GM12878 (cell line): ENCODE measurements around the gene CLIP2. TPM values are rescaled to one million over a fixed set of nuclear protein-coding genes. Genes with fewer than 3 reads are reported as not detected.
A peak's percentile ranks its signal among the peaks of the same experiment; 100 is the strongest.

ENCODE experiments used
- ATAC-seq: fragments of 200-7000 bp; cut with Tn5 transposase; 3 replicates; pipeline ENCODE4 v1.9.1; 2020; ENCODE audit warnings: mild to moderate bottlenecking, moderate library complexity
- BruUV-seq: library from RNA; stranded (reverse); fragments of 400-500 nt; replicated peaks from 2 replicates; lab custom pipeline; 2021; lab: Mats Ljungman, UMichigan
- CTCF ChIA-PET: fragments of 300-600 bp; sonication (Branson Sonifier 250); formaldehyde crosslinking; extraction: SDS; loops from one replicate; lab custom pipeline; 2021; ENCODE audit warnings: inconsistent platforms; lab: Yijun Ruan, JAX
- POLR2A ChIA-PET: fragments of 350-600 bp; formaldehyde crosslinking; extraction: SDS; loops from one replicate; lab custom pipeline; 2021; ENCODE audit warnings: inconsistent platforms; lab: Charles Lee
- RAD21 ChIA-PET: fragments of 300-600 bp; sonication (Branson Sonifier 250); formaldehyde crosslinking; loops from one replicate; lab custom pipeline; 2023; ENCODE audit warnings: antibody characterized with exemption; ENCODE audit not compliant: unreplicated experiment; lab: Charles Lee
- SMC1A ChIA-PET: fragments of 300-600 bp; sonication (Branson Sonifier 250); formaldehyde crosslinking; loops from one replicate; lab custom pipeline; 2023; ENCODE audit not compliant: unreplicated experiment, uncharacterized antibody; lab: Charles Lee
- DNase-seq: peaks from one replicate; pipeline ENCODE4 v3.0.0-alpha.2; 2011; ENCODE audit warnings: low read depth, low spot score
- FAIRE-seq: peaks from 3 replicates; lab custom pipeline; 2011; peaks lifted over from hg19 to GRCh38; lab: Jason Lieb, UNC
- H2AFZ ChIP-seq: 2 replicates; pipeline ENCODE4 v1.6.0; 2011; ENCODE audit warnings: low read depth, low read length, control low read depth; ENCODE audit not compliant: control insufficient read depth
- H3K27ac ChIP-seq: 2 replicates; pipeline ENCODE4 v1.5.1; 2011; ENCODE audit warnings: control low read depth; ENCODE audit not compliant: control insufficient read depth, insufficient read depth
- H3K27me3 ChIP-seq, 2 experiments: replicated peaks in 1 of 2; 2 replicates each; pipeline versions ENCODE4 v1.6.0 to v1.6.1; 2011; ENCODE audit warnings: low read length in 1 of 2; ENCODE audit not compliant: control insufficient read depth in 2 of 2, insufficient read depth in 2 of 2
- H3K36me3 ChIP-seq, 2 experiments: 2 replicates each; pipeline ENCODE4 v1.5.1; 2011; ENCODE audit warnings: low read length in 1 of 2; ENCODE audit not compliant: control insufficient read depth in 2 of 2, insufficient read depth in 2 of 2
- H3K4me1 ChIP-seq: 2 replicates; pipeline ENCODE4 v1.6.1; 2011; ENCODE audit warnings: mild to moderate bottlenecking, low read length, moderate library complexity, mixed read lengths; ENCODE audit not compliant: control insufficient read depth, insufficient read depth
- H3K4me2 ChIP-seq: 2 replicates; pipeline ENCODE4 v1.6.0; 2011; ENCODE audit warnings: control low read depth; ENCODE audit not compliant: control insufficient read depth, insufficient read depth
- H3K4me3 ChIP-seq: fragments of 200-600 bp; sonication (generic); 2 replicates; pipeline ENCODE4 v1.5.1; 2016
- H3K79me2 ChIP-seq: 2 replicates; pipeline ENCODE4 v1.6.0; 2011; ENCODE audit warnings: low read length; ENCODE audit not compliant: control insufficient read depth, insufficient read depth
- H3K9ac ChIP-seq: 2 replicates; pipeline ENCODE4 v1.8.0; 2011; ENCODE audit warnings: low read length, control low read depth, mixed read lengths; ENCODE audit not compliant: control insufficient read depth, insufficient read depth
- H3K9me3 ChIP-seq: replicated peaks from 3 replicates; pipeline ENCODE4 v1.5.1; 2011; ENCODE audit warnings: mild to moderate bottlenecking, low read length; ENCODE audit not compliant: control insufficient read depth, insufficient read depth
- H4K20me1 ChIP-seq: 2 replicates; pipeline ENCODE4 v1.6.0; 2011; ENCODE audit not compliant: control insufficient read depth, insufficient read depth
- HDGF ChIP-seq: fragments of 450-650 bp; IDR thresholded peaks from 2 replicates; pipeline ENCODE4 v1.6.1; 2016; ENCODE audit warnings: antibody characterized with exemption
- JUNB ChIP-seq: IDR thresholded peaks from 2 replicates; pipeline ENCODE4 v1.6.1; 2016; ENCODE audit warnings: antibody characterized with exemption, mild to moderate bottlenecking
- NFYB ChIP-seq: IDR thresholded peaks from 2 replicates; pipeline ENCODE4 v1.6.1; 2011; ENCODE audit warnings: low read depth, mild to moderate bottlenecking, low read length, improper control_type of control experiment, moderate library complexity; ENCODE audit not compliant: insufficient read depth
- SREBF2 ChIP-seq: IDR thresholded peaks from 2 replicates; pipeline ENCODE4 v1.6.1; 2012; ENCODE audit warnings: mild to moderate bottlenecking, low read length
- WGBS: methylation state at CpG from one replicate; pipeline ENCODE4 v1.1.6; 2016; ENCODE audit warnings: low lambda C conversion rate; ENCODE audit not compliant: insufficient replicate concordance, insufficient coverage; ENCODE audit errors: missing lambda C conversion rate; 5-methylcytosine and 5-hydroxymethylcytosine counted together
- in situ Hi-C: fragments of 300-500 bp; cut with MboI; formaldehyde crosslinking; loops from 9 replicates; pipeline ENCODE4 v1.14.3; 2018; ENCODE audit warnings: mixed read lengths
- intact Hi-C: fragments of 100-400 bp; cut with micrococcal nuclease; formaldehyde crosslinking; loops from one replicate; pipeline ENCODE4 v1.14.2; 2022; ENCODE audit not compliant: unreplicated experiment
- polyA plus RNA-seq, 11 experiments: library from polyadenylated mRNA; depleted of rRNA in 4 of 11; unstranded in 6 of 11; stranded (reverse) in 5 of 11; fragments of >200 nt; fragmentation: Nextera tagmentation in 4 of 11; fragmentation: Illumina TruSeq in 1 of 11; extraction: Ambion mirVana in 4 of 11; extraction: Trizol in 1 of 11; gene quantifications; 1 replicate in 1 of 11; 2 replicates in 10 of 11; pipeline versions ENCODE4 v1.2.1 to v1.2.3, GENCODE V29; 2011 to 2016; ENCODE audit warnings: inconsistent platforms in 2 of 11, missing spikeins in 2 of 11, low read depth in 1 of 11
- total RNA-seq, 4 experiments: library from RNA; depleted of rRNA in 3 of 4; stranded (reverse); fragments of >200 nt in 3 of 4; fragmentation: Illumina TruSeq in 1 of 4; extraction: Trizol in 1 of 4; gene quantifications; 2 replicates each; pipeline versions ENCODE4 v1.2.1 to v1.2.3, GENCODE V29; 2013 to 2021
- TF ChIP-seq, protein P1 (sequence below): fragments of 450-650 bp; IDR thresholded peaks from 2 replicates; pipeline ENCODE4 v1.6.1; 2017; ENCODE audit warnings: borderline replicate concordance

The CLIP2 gene
- total and polyA plus RNA-seq, 10 of the 15 experiments (the other 5 are each of a cell fraction or from before 2014, with no cell fraction given), result 0.26 to 56.3 (median 21.0) TPM

DNA sequence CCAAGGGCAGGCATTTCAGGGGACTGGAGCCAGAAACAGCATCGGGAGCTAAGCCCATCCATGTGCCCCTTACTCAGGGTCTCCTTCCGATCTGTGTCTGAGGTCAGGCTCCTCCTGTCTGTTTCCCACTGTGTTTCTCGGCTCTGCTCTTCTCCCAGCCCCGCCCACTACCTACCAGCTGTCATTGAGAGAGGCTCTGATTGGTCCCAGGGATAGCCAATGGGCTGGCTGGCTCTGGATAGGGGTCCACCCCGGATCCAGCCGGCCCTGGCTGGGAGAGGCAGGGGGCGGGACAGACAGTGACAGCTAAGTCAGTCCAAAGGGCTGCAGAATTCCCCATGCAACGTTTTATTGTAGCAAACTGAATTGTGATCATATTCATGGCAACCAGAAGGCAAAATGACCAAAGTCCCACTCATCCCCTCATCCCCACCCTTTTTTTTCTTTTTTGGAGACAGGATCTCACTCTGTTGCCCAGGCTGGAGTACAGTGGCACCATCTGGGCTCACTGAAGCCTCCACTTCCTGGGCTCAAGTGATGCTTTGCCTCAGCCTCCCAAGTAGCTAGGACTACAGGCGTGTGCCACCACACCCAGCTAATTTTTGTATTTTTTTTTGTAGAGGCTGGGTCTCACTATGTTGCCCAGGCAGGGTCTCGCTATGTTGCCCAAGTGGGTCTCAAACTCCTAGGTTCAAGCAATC is 76.3 kb downstream of the CLIP2 start:
- BruUV-seq, result no TSS peak
- CTCF ChIA-PET, result interaction anchor here (1.7 kb wide), 1 partner anchor 159 kb away, joined by 6 read pairs; no protein-coding TSS in a partner anchor
- TF ChIP-seq SREBF2 (no peak), HDGF (no peak), NFYB (peak; percentile 15; the same call in 1 of the 2 replicates), JUNB (no peak)
- TF ChIP-seq, protein P1, sequence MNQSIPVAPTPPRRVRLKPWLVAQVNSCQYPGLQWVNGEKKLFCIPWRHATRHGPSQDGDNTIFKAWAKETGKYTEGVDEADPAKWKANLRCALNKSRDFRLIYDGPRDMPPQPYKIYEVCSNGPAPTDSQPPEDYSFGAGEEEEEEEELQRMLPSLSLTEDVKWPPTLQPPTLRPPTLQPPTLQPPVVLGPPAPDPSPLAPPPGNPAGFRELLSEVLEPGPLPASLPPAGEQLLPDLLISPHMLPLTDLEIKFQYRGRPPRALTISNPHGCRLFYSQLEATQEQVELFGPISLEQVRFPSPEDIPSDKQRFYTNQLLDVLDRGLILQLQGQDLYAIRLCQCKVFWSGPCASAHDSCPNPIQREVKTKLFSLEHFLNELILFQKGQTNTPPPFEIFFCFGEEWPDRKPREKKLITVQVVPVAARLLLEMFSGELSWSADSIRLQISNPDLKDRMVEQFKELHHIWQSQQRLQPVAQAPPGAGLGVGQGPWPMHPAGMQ, result no peak
- in situ Hi-C loops (no loop called here), intact Hi-C loops (loop anchor here (10.0 kb wide), 1 partner anchor 61 kb away; no protein-coding TSS in a partner anchor)
- Histone ChIP-seq H3K27ac (no peak overlapping the region), H3K79me2 (no peaks in the 10 kb centered on the region), H3K9me3 (no peaks in the 10 kb centered on the region), H3K4me2 (no peak overlapping the region), H3K27me3 (no peaks in the 10 kb centered on the region), H3K4me1 (no peaks in the 10 kb centered on the region), H3K4me3 (no peak overlapping the region), H3K9ac (no peak overlapping the region), H3K36me3 (peaks cover 13 to 18% of the 10 kb centered on the region in 2 experiments; a peak in 3 of 4 replicates), H2AFZ (no peak overlapping the region), H4K20me1 (no peaks in the 10 kb centered on the region)
- POLR2A ChIA-PET, result no interaction called here
- peak; percentile 91 for ATAC-seq
- RAD21 ChIA-PET, result no interaction called here
- DNase-seq, result no peak
- 84% methylated on average over 10 of the region's 10 CpGs for WGBS
- SMC1A ChIA-PET, result interaction anchor here (0.5 to 1.4 kb wide), 2 partner anchors 90 to 132 kb away, joined by 3 to 6 read pairs; no protein-coding TSS in a partner anchor
- no peak for FAIRE-seq
